A673 (cell line): ENCODE results near the gene MAP3K7. TPM values are rescaled to one million over a fixed set of nuclear protein-coding genes. Genes with fewer than 3 reads are reported as not detected.
A peak's percentile ranks its signal among the peaks of the same experiment; 100 is the strongest.

Experiments
- Bru-seq: library from RNA; stranded (reverse); fragments of 400-500 nt; gene quantifications from one replicate; lab custom pipeline; 2021; lab: Mats Ljungman, UMichigan
- BruChase-seq, 2 experiments: library from RNA; stranded (reverse); fragments of 400-500 nt; gene quantifications; one replicate each; lab custom pipeline; 2021; lab: Mats Ljungman, UMichigan
- BruUV-seq: library from RNA; stranded (reverse); fragments of 400-500 nt; replicated peaks from 2 replicates; lab custom pipeline; 2021; lab: Mats Ljungman, UMichigan
- CTCF ChIA-PET: fragments of 300-600 bp; sonication (Branson Sonifier 250); formaldehyde crosslinking; loops from one replicate; lab custom pipeline; 2022; ENCODE audit warnings: antibody characterized with exemption; lab: Charles Lee
- POLR2A ChIA-PET: fragments of 300-600 bp; sonication (Branson Sonifier 250); formaldehyde crosslinking; loops from one replicate; lab custom pipeline; 2022; ENCODE audit warnings: antibody characterized with exemption; ENCODE audit not compliant: low non-redundant PET; lab: Charles Lee
- DNase-seq: peaks from one replicate; pipeline ENCODE4 v3.0.0-alpha.2; 2015; ENCODE audit warnings: low spot score
- H3K27ac ChIP-seq: fragments of 200-600 bp; sonication (generic); 2 replicates; pipeline ENCODE4 v1.5.1; 2016; ENCODE audit warnings: mixed run types, low read depth, mild to moderate bottlenecking, mixed read lengths, antibody characterized with exemption, low read length; ENCODE audit not compliant: poor library complexity, severe bottlenecking
- H3K27me3 ChIP-seq: fragments of 200-600 bp; sonication (generic); replicated peaks from 2 replicates; pipeline ENCODE4 v1.6.1; 2017; ENCODE audit warnings: mixed run types, low read depth, mild to moderate bottlenecking, mixed read lengths, antibody characterized with exemption, low read length; ENCODE audit not compliant: insufficient read depth, poor library complexity
- H3K36me3 ChIP-seq: fragments of 200-600 bp; sonication (generic); 2 replicates; pipeline ENCODE4 v1.6.1; 2016; ENCODE audit warnings: mixed run types, mild to moderate bottlenecking, mixed read lengths, antibody characterized with exemption, low read length; ENCODE audit not compliant: insufficient read depth, poor library complexity, severe bottlenecking
- H3K4me1 ChIP-seq: fragments of 200-600 bp; sonication (generic); 2 replicates; pipeline ENCODE4 v1.6.1; 2017; ENCODE audit warnings: mixed run types, mild to moderate bottlenecking, mixed read lengths, antibody characterized with exemption, low read length; ENCODE audit not compliant: insufficient read depth, poor library complexity, severe bottlenecking
- H3K4me3 ChIP-seq: fragments of 200-600 bp; sonication (generic); 2 replicates; pipeline ENCODE4 v1.5.1; 2016; ENCODE audit warnings: low read depth, mixed run types, mild to moderate bottlenecking, mixed read lengths, low read length; ENCODE audit not compliant: poor library complexity, severe bottlenecking
- H3K9me3 ChIP-seq: fragments of 200-600 bp; sonication (generic); 2 replicates; pipeline ENCODE4 v1.6.1; 2016; ENCODE audit warnings: mixed run types, low read depth, mild to moderate bottlenecking, mixed read lengths, antibody characterized with exemption, low read length; ENCODE audit not compliant: poor library complexity, severe bottlenecking
- CTCF ChIP-seq: fragments of 300-800, 200-600 bp; sonication (generic); conservative IDR thresholded peaks from 2 replicates; pipeline ENCODE4 v1.5.1; 2017; ENCODE audit warnings: low read depth, mild to moderate bottlenecking, antibody characterized with exemption, low read length, moderate library complexity, mixed read lengths
- EZH2 ChIP-seq: fragments of 200-600 bp; sonication (generic); IDR thresholded peaks from 2 replicates; pipeline ENCODE4 v1.6.1; 2017; ENCODE audit warnings: borderline replicate concordance, low read depth, mild to moderate bottlenecking, mixed read lengths, antibody characterized with exemption, low read length; ENCODE audit not compliant: poor library complexity, severe bottlenecking
- intact Hi-C: fragments of 100-400 bp; cut with micrococcal nuclease; formaldehyde crosslinking; loops from one replicate; pipeline ENCODE4 v1.10.0; 2022; ENCODE audit not compliant: unreplicated experiment
- long read RNA-seq: library from polyadenylated mRNA; stranded (forward); transcript quantifications from one replicate; pipeline ENCODE4 v2.0.0, GENCODE V29; 2022
- total RNA-seq: library from RNA; stranded (reverse); gene quantifications from 2 replicates; pipeline ENCODE4 v1.2.3, GENCODE V29; 2021

Gene MAP3K7
- total RNA-seq (34.3 and 35.6 TPM in 2 replicates), Bru-seq, nascent RNA (percentile 92 among the genes with signal in this experiment), BruChase-seq, experiment 1, labeled RNA remaining after a 2-hour chase (percentile 89 among the genes with signal in this experiment), BruChase-seq, experiment 2, labeled RNA remaining after a 6-hour chase (percentile 78 among the genes with signal in this experiment)
- long read RNA-seq, full-length matches to known transcripts, result 120 of 165 reads
- long read RNA-seq, partial matches to known transcripts, result 6 of 165 reads
- long read RNA-seq, other reads (novel, unspliced or antisense), result 39 of 165 reads

GRCh38 chr6:90586836-90587638 lies at the start of gene MAP3K7:
TSS of gene MAP3K7 (minus strand) at chr6:90587072. CDS start at chr6:90586883, 189 bp downstream.
- intact Hi-C loops, result no loop called here
- POLR2A ChIA-PET, result interaction anchor here (0.6 kb wide), 1 partner anchor 739 kb away, joined by 3 read pairs; no protein-coding TSS in a partner anchor
- Histone ChIP-seq H3K36me3 (no peaks in the 10 kb centered on the region), H3K27ac (peak within 1 kb of the TSS; percentile 93), H3K9me3 (no peaks in the 10 kb centered on the region), H3K27me3 (no peaks in the 10 kb centered on the region), H3K4me3 (peak within 1 kb of the TSS; percentile 90), H3K4me1 (peaks cover 24% of the 10 kb centered on the region)
- TF ChIP-seq CTCF, result no peak
- TF ChIP-seq EZH2, result no peak
- peak; percentile 98 for DNase-seq
- no TSS peak for BruUV-seq
- CTCF ChIA-PET, result interaction anchor here (1.0 kb wide), 1 partner anchor 647 kb away, joined by 4 read pairs; no protein-coding TSS in a partner anchor

GRCh38 chr6:90631046-90631445 lies 44.2 kb upstream of the MAP3K7 start:
- no peaks in the 10 kb centered on the region for H3K36me3 ChIP-seq

More at GRCh38 chr6:90631046-90631445, 44.2 kb upstream of the MAP3K7 start:
- no peaks in the 10 kb centered on the region for H3K27me3 ChIP-seq
- POLR2A ChIA-PET, result no interaction called here
- DNase-seq, result no peak
- no TSS peak for BruUV-seq
- no peaks in the 10 kb centered on the region for H3K4me1 ChIP-seq
- no peak overlapping the region for H3K27ac ChIP-seq
- intact Hi-C loops, result no loop called here
- no peak for TF ChIP-seq EZH2
- TF ChIP-seq CTCF, result no peak; the same call in 1 of the 2 replicates
- no peak overlapping the region for H3K4me3 ChIP-seq
- H3K9me3 ChIP-seq, result no peaks in the 10 kb centered on the region
- CTCF ChIA-PET, result interaction anchor here (0.7 kb wide), 1 partner anchor 79 kb away, joined by 3 read pairs; no protein-coding TSS in a partner anchor
